ENCODE measurements around the gene RPS2. TPM values are rescaled to one million over a fixed set of nuclear protein-coding genes. Genes with fewer than 3 reads are reported as not detected.

RPS2 gene
- total and polyA plus RNA-seq, 2 donors (not counting 1 experiment from before 2014, with no cell fraction given), result 3,261 to 6,138 TPM

GRCh38 chr16:1914988-1915387 is 49.6 kb downstream of the RPS2 start:
- 57% methylated on average over 7 of the region's 8 CpGs for WGBS (ENCODE audit: insufficient coverage)
- Histone ChIP-seq H3K79me2 (ENCODE audit: control insufficient read depth, insufficient read depth, low read length) (no peaks in the 10 kb centered on the region), H2AFZ (ENCODE audit: insufficient read depth, low read depth, low read length, poor library complexity, severe bottlenecking) (no peak overlapping the region), H3K36me3 (replicated peaks in 1 of 2; ENCODE audit: control extremely low read depth in 1 of 2, control insufficient read depth in 1 of 2, extremely low read depth in 1 of 2, insufficient read depth in 2 of 2, low read length in 1 of 2) (no peaks in the 10 kb centered on the region), H3K4me2 (replicated peaks; ENCODE audit: low read depth, low read length, poor library complexity, severe bottlenecking) (no peak overlapping the region), H3K4me3 (ENCODE audit: control extremely low read depth in 1 of 5, extremely low read depth in 1 of 5, insufficient read depth in 1 of 5, low read depth in 2 of 5, low read length in 4 of 5) (no peak overlapping the region), H3K27me3 (replicated peaks in 1 of 4; ENCODE audit: control extremely low read depth in 1 of 4, control insufficient read depth in 3 of 4, insufficient read depth in 4 of 4, low read length in 3 of 4) (peaks cover 0 to 37% (median 8%) of the 10 kb centered on the region in 4 experiments), H3K4me1 (ENCODE audit: control insufficient read depth in 2 of 2, insufficient read depth in 2 of 2, low read length in 2 of 2) (no peaks in the 10 kb centered on the region), H3K9ac (ENCODE audit: low read length) (no peak overlapping the region), H4K20me1 (ENCODE audit: control insufficient read depth, insufficient read depth, low read length, poor library complexity, severe bottlenecking) (no peaks in the 10 kb centered on the region), H3K9me3 (ENCODE audit: control extremely low read depth in 1 of 3, control insufficient read depth in 2 of 3, insufficient read depth in 1 of 3, low read length in 2 of 3) (peaks cover 0 to 3% (median 0%) of the 10 kb centered on the region in 3 donors), H3K27ac (ENCODE audit: low read length in 2 of 2) (no peak overlapping the region)
- no peaks in the 10 kb centered on the region for H3K4me1 Mint-ChIP-seq
- CTCF ChIA-PET, result no interaction called here
- peaks cover 17% of the 10 kb centered on the region for H3K27me3 Mint-ChIP-seq
- no peak overlapping the region for H3K4me3 Mint-ChIP-seq
- H3K27ac Mint-ChIP-seq, result no peak overlapping the region
- no peak for ATAC-seq (ENCODE audit: low read depth)
- POLR2A ChIA-PET, result no interaction called here
- no peak for TF ChIP-seq CTCF (IDR thresholded peaks at IDR 0.05)
- no peak for TF ChIP-seq EZH2 (IDR thresholded peaks at IDR 0.05; ENCODE audit: borderline replicate concordance, insufficient read depth, low read depth, low read length, poor library complexity, severe bottlenecking)
- intact Hi-C loops (cut with micrococcal nuclease), result no loop called here
- DNase-seq, result no peak
- no peaks in the 10 kb centered on the region for H3K9me3 Mint-ChIP-seq (ENCODE audit: insufficient read depth)

- no peak overlapping the region for H3K4me3 Mint-ChIP-seq
- no peak for ATAC-seq (ENCODE audit: low read depth)
- Histone ChIP-seq H3K4me3 (ENCODE audit: control extremely low read depth in 1 of 5, extremely low read depth in 1 of 5, insufficient read depth in 1 of 5, low read depth in 2 of 5, low read length in 4 of 5) (no peak overlapping the region), H2AFZ (ENCODE audit: insufficient read depth, low read depth, low read length, poor library complexity, severe bottlenecking) (no peak overlapping the region), H3K9ac (ENCODE audit: low read length) (no peak overlapping the region), H3K27me3 (replicated peaks in 1 of 4; ENCODE audit: control extremely low read depth in 1 of 4, control insufficient read depth in 3 of 4, insufficient read depth in 4 of 4, low read length in 3 of 4) (peaks cover 0 to 30% (median 6%) of the 10 kb centered on the region in 4 experiments), H3K27ac (ENCODE audit: low read length in 2 of 2) (no peak overlapping the region), H3K4me2 (replicated peaks; ENCODE audit: low read depth, low read length, poor library complexity, severe bottlenecking) (no peak overlapping the region), H3K9me3 (ENCODE audit: control extremely low read depth in 1 of 3, control insufficient read depth in 2 of 3, insufficient read depth in 1 of 3, low read length in 2 of 3) (peaks cover 0 to 3% (median 0%) of the 10 kb centered on the region in 3 donors), H3K79me2 (ENCODE audit: control insufficient read depth, insufficient read depth, low read length) (no peaks in the 10 kb centered on the region), H3K4me1 (ENCODE audit: control insufficient read depth in 2 of 2, insufficient read depth in 2 of 2, low read length in 2 of 2) (no peaks in the 10 kb centered on the region), H3K36me3 (replicated peaks in 1 of 2; ENCODE audit: control extremely low read depth in 1 of 2, control insufficient read depth in 1 of 2, extremely low read depth in 1 of 2, insufficient read depth in 2 of 2, low read length in 1 of 2) (no peaks in the 10 kb centered on the region), H4K20me1 (ENCODE audit: control insufficient read depth, insufficient read depth, low read length, poor library complexity, severe bottlenecking) (no peaks in the 10 kb centered on the region)
- H3K4me1 Mint-ChIP-seq, result no peaks in the 10 kb centered on the region
- ChIA-PET POLR2A (no interaction called here), CTCF (interaction anchor here (0.6 kb wide), 1 partner anchor 116 kb away, joined by 4 read pairs; no protein-coding TSS in a partner anchor)
- H3K27me3 Mint-ChIP-seq, result peaks cover 17% of the 10 kb centered on the region
- intact Hi-C loops (cut with micrococcal nuclease), result no loop called here
- TF ChIP-seq CTCF (IDR thresholded peaks at IDR 0.05) (no peak), EZH2 (IDR thresholded peaks at IDR 0.05; ENCODE audit: borderline replicate concordance, insufficient read depth, low read depth, low read length, poor library complexity, severe bottlenecking) (no peak)
- no peaks in the 10 kb centered on the region for H3K9me3 Mint-ChIP-seq (ENCODE audit: insufficient read depth)
- 56% methylated on average over 10 of the region's 15 CpGs for WGBS (ENCODE audit: insufficient coverage)
- no peak overlapping the region for H3K27ac Mint-ChIP-seq
- no peak for DNase-seq
These were observed 50.5 kb downstream of the RPS2 start for GRCh38 chr16:1914084-1914608.
